ENCODE measurements around the gene NAALADL2.

The NAALADL2 gene

GRCh38 chr3:175619369-175619768, 760.2 kb downstream of the NAALADL2 start:
- no peak for DNase-seq

GRCh38 chr3:175620093-175620492, 761.0 kb downstream of the NAALADL2 start:
- DNase-seq: no peak

- no peak for DNase-seq
Measured at GRCh38 chr3:175620532-175620931, 761.4 kb downstream of the NAALADL2 start.

GRCh38 chr3:175640958-175641357, 781.8 kb downstream of the NAALADL2 start:
- no peak for DNase-seq

- DNase-seq: no peak
Measured at GRCh38 chr3:175646865-175647264, 787.7 kb downstream of the NAALADL2 start.

- DNase-seq: no peak
Measured at GRCh38 chr3:175648899-175649298, 789.8 kb downstream of the NAALADL2 start.

- DNase-seq: no peak
Measured at GRCh38 chr3:175651716-175652115, 792.6 kb downstream of the NAALADL2 start.

GRCh38 chr3:175655351-175655750, 796.2 kb downstream of the NAALADL2 start:
- no peak for DNase-seq

- DNase-seq: no peak
Measured at GRCh38 chr3:175656461-175656860, 797.3 kb downstream of the NAALADL2 start.

GRCh38 chr3:175659670-175660350, 800.7 kb downstream of the NAALADL2 start:
- no peak for DNase-seq

GRCh38 chr3:175662815-175663214, 803.7 kb downstream of the NAALADL2 start:
- DNase-seq: no peak

- no peak for DNase-seq
Measured at GRCh38 chr3:175664911-175665310, 805.8 kb downstream of the NAALADL2 start.

GRCh38 chr3:175668300-175668699, 809.2 kb downstream of the NAALADL2 start:
- no peak for DNase-seq

- DNase-seq: no peak
Measured at GRCh38 chr3:175670557-175670956, 811.4 kb downstream of the NAALADL2 start.

- DNase-seq: no peak
Measured at GRCh38 chr3:175672119-175672689, 813.1 kb downstream of the NAALADL2 start.

GRCh38 chr3:175679568-175679967, 820.4 kb downstream of the NAALADL2 start:
- DNase-seq: no peak

GRCh38 chr3:175692256-175692655, 833.1 kb downstream of the NAALADL2 start:
- no peak for DNase-seq

GRCh38 chr3:175695251-175695650, 836.1 kb downstream of the NAALADL2 start:
- no peak for DNase-seq

GRCh38 chr3:175702956-175703355, 843.8 kb downstream of the NAALADL2 start:
- DNase-seq: no peak

- DNase-seq: no peak
Measured at GRCh38 chr3:175704366-175705055, 845.4 kb downstream of the NAALADL2 start.

GRCh38 chr3:175713268-175713667, 854.1 kb downstream of the NAALADL2 start:
- no peak for DNase-seq

- DNase-seq: no peak
Measured at GRCh38 chr3:175716446-175716845, 857.3 kb downstream of the NAALADL2 start.

GRCh38 chr3:175726228-175726627, 867.1 kb downstream of the NAALADL2 start:
- no peak for DNase-seq

- DNase-seq: no peak
Measured at GRCh38 chr3:175728566-175728965, 869.4 kb downstream of the NAALADL2 start.

Data from CD4-positive, alpha-beta T cell treated with Interleukin-12 subunit alpha and Interleukin-12 subunit beta, for 1 hour (primary cell).